Measurements from ENCODE around the gene PNRC2.

Gene PNRC2

GRCh38 chr1:23916209-23917131 lies 43.2 kb upstream of the PNRC2 start:
- TF ChIP-seq ZNF692 (tag by site-specific recombination; IDR thresholded peaks at IDR 0.05) (peak; percentile 85), ZBTB20 (tag by site-specific recombination; IDR thresholded peaks at IDR 0.05) (peak; percentile 97), OVOL3 (tag by site-specific recombination; IDR thresholded peaks at IDR 0.05) (no peak), ZFP69B (tag by site-specific recombination; IDR thresholded peaks at IDR 0.05) (peak; percentile 30; the same call in 1 of the 2 replicates), ZNF654 (tag by site-specific recombination; IDR thresholded peaks at IDR 0.05; ENCODE audit: low read depth) (peak; percentile 82), CTCF (tag by site-specific recombination; IDR thresholded peaks at IDR 0.05) (peak; percentile 73), SCRT2 (tag by site-specific recombination; IDR thresholded peaks at IDR 0.05) (peak; percentile 42), ZNF600 (tag by site-specific recombination; IDR thresholded peaks at IDR 0.05) (peak; percentile 55), GLIS1 (tag by site-specific recombination; IDR thresholded peaks at IDR 0.05) (peak; percentile 48), ZNF37A (tag by site-specific recombination; IDR thresholded peaks at IDR 0.05) (no peak), ZNF341 (tag by site-specific recombination; IDR thresholded peaks at IDR 0.05; ENCODE audit: low read depth) (no peak)
- TF ChIP-seq, protein P1, sequence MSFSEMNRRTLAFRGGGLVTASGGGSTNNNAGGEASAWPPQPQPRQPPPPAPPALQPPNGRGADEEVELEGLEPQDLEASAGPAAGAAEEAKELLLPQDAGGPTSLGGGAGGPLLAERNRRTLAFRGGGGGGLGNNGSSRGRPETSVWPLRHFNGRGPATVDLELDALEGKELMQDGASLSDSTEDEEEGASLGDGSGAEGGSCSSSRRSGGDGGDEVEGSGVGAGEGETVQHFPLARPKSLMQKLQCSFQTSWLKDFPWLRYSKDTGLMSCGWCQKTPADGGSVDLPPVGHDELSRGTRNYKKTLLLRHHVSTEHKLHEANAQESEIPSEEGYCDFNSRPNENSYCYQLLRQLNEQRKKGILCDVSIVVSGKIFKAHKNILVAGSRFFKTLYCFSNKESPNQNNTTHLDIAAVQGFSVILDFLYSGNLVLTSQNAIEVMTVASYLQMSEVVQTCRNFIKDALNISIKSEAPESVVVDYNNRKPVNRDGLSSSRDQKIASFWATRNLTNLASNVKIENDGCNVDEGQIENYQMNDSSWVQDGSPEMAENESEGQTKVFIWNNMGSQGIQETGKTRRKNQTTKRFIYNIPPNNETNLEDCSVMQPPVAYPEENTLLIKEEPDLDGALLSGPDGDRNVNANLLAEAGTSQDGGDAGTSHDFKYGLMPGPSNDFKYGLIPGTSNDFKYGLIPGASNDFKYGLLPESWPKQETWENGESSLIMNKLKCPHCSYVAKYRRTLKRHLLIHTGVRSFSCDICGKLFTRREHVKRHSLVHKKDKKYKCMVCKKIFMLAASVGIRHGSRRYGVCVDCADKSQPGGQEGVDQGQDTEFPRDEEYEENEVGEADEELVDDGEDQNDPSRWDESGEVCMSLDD (tag by site-specific recombination; IDR thresholded peaks at IDR 0.05), result 0 out of 2 replicates have a peak, but pooled peaks have one; percentile 14
- Histone ChIP-seq H3K9me3 (ENCODE audit: control insufficient read depth, insufficient read depth, low read depth, low read length) (no peaks in the 10 kb centered on the region), H3K36me3 (ENCODE audit: control insufficient read depth in 2 of 2, insufficient read depth in 1 of 2, low read length in 2 of 2) (no peaks in the 10 kb centered on the region), H3K4me1 (ENCODE audit: control insufficient read depth, insufficient read depth, low read length) (no peaks in the 10 kb centered on the region), H3K27ac (ENCODE audit: extremely low read depth, low read depth, low read length) (no peak overlapping the region), H3K4me3 (ENCODE audit: low read depth, low read length) (no peak overlapping the region)
- ChIA-PET CTCF (interaction anchor here (0.6 to 2.8 kb wide), 39 partner anchors 9 to 1092 kb away, joined by 3 to 33 read pairs (median 4); partner anchors contain the start of gene PITHD1), POLR2A (interaction anchor here (0.9 to 1.3 kb wide), 4 partner anchors 43 to 145 kb away, joined by 3 to 9 read pairs (median 6); partner anchors contain the start of genes PITHD1 and PNRC2)

DNA sequence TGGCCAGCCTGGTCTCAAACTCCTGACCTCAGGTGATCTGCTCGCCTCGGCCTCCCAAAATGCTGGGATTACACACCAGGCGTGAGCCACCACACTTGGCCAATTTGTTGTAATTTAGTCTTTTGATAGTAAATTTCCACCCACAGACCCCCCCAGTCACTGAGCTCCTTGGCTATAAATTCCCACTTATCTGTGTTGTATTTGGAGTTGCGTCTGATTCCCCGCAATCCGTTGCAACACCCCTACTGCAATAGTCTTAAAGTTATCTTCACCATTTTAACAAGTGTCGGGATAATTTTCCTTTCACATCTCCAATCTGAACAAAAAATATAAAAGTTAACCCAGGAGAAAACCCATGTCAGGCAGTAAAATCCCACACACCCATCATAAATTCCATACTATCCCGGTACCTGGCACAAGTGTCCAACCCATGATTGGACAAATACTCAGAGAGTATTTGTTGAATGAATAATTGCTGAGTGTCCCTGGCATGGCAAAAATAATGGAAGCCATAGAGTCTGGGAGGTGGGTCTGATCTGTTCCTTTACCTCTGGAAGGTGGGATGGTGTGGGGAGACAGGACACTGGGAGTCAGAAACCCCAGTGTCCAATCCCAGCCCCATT lies 37.2 kb upstream of the PNRC2 start:
- Histone ChIP-seq H3K27ac (ENCODE audit: extremely low read depth, low read depth, low read length) (no peak overlapping the region), H3K36me3 (ENCODE audit: control insufficient read depth in 2 of 2, insufficient read depth in 1 of 2, low read length in 2 of 2) (no peaks in the 10 kb centered on the region), H3K4me3 (ENCODE audit: low read depth, low read length) (no peak overlapping the region), H3K9me3 (ENCODE audit: control insufficient read depth, insufficient read depth, low read depth, low read length) (no peaks in the 10 kb centered on the region), H3K4me1 (ENCODE audit: control insufficient read depth, insufficient read depth, low read length) (no peaks in the 10 kb centered on the region)
- ChIA-PET CTCF (no interaction called here), POLR2A (no interaction called here)
- no peak for TF ChIP-seq ZNF114 (tag by site-specific recombination; IDR thresholded peaks at IDR 0.05)
- TF ChIP-seq, protein P2, sequence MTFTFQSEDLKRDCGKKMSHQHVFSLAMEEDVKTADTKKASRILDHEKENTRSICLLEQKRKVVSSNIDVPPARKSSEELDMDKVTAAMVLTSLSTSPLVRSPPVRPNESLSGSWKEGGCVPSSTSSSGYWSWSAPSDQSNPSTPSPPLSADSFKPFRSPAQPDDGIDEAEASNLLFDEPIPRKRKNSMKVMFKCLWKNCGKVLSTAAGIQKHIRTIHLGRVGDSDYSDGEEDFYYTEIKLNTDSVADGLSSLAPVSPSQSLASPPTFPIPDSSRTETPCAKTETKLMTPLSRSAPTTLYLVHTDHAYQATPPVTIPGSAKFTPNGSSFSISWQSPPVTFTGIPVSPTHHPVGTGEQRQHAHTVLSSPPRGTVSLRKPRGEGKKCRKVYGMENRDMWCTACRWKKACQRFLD (tag by site-specific recombination; IDR thresholded peaks at IDR 0.05), result no peak
- TF ChIP-seq ZNF518A (tag by site-specific recombination; conservative IDR thresholded peaks at IDR 0.05; ENCODE audit: low read depth), result no peak
- TF ChIP-seq ZNF223 (tag by site-specific recombination; IDR thresholded peaks at IDR 0.05), result no peak
- no peak for TF ChIP-seq HIC1 (tag by site-specific recombination; IDR thresholded peaks at IDR 0.05)
- peak; percentile 33; the same call in 1 of the 2 replicates for TF ChIP-seq EGR2 (tag by site-specific recombination; IDR thresholded peaks at IDR 0.05; ENCODE audit: low read depth)
